Immature natural killer cell (primary cell): ENCODE measurements around the gene DCHS2. TPM values are rescaled to one million over a fixed set of nuclear protein-coding genes. Genes with fewer than 3 reads are reported as not detected.

ENCODE experiments used
- DNase-seq, 3 donors: peaks; one replicate each; pipeline ENCODE4 v3.0.0; 2022; ENCODE audit warnings: mixed read lengths in 1 of 3
- H3K27ac Mint-ChIP-seq, 6 donors: one replicate each; pipeline ENCODE4 v1.8.0; 2020; ENCODE audit warnings: mixed read lengths in 6 of 6, mild to moderate bottlenecking in 5 of 6, inconsistent platforms in 4 of 6, moderate library complexity in 3 of 6
- H3K27me3 Mint-ChIP-seq, 3 donors: one replicate each; pipeline ENCODE4 v1.8.0; 2020 to 2021; ENCODE audit warnings: low read depth in 3 of 3, mild to moderate bottlenecking in 3 of 3, mixed read lengths in 3 of 3, moderate library complexity in 3 of 3, inconsistent platforms in 1 of 3
- H3K36me3 Mint-ChIP-seq, 3 donors: one replicate each; pipeline ENCODE4 v1.8.0; 2020; ENCODE audit warnings: mixed read lengths in 3 of 3, inconsistent platforms in 2 of 3, mild to moderate bottlenecking in 2 of 3
- H3K4me1 Mint-ChIP-seq, 2 donors: one replicate each; pipeline ENCODE4 v1.8.0; 2020; ENCODE audit warnings: inconsistent platforms in 2 of 2, mild to moderate bottlenecking in 2 of 2, mixed read lengths in 2 of 2, moderate library complexity in 1 of 2
- H3K4me3 Mint-ChIP-seq, 5 donors: one replicate each; pipeline ENCODE4 v1.8.0; 2020; ENCODE audit warnings: mild to moderate bottlenecking in 5 of 5, mixed read lengths in 5 of 5, inconsistent platforms in 3 of 5, moderate library complexity in 3 of 5
- H3K9me3 Mint-ChIP-seq, 6 donors: one replicate each; pipeline ENCODE4 v1.8.0; 2020; ENCODE audit warnings: mild to moderate bottlenecking in 6 of 6, mixed read lengths in 6 of 6, inconsistent platforms in 4 of 6, moderate library complexity in 3 of 6
- polyA plus RNA-seq, 3 donors: library from polyadenylated mRNA; unstranded; fragments of 300-500 nt; fragmentation: Illumina TruSeq; gene quantifications; one replicate each; pipeline ENCODE4 v1.2.3, GENCODE V29; 2021

DCHS2 gene
- polyA plus RNA-seq, 3 donors from 2014 or later: not detected

GRCh38 chr4:154366956-154367355, 124.6 kb downstream of the DCHS2 start:
- no peak overlapping the region for H3K27ac Mint-ChIP-seq
- peaks cover 0 to 2% of the 10 kb centered on the region in 2 donors for H3K4me1 Mint-ChIP-seq
- peaks cover 0 to 4% (median 2%) of the 10 kb centered on the region in 3 donors for H3K27me3 Mint-ChIP-seq
- DNase-seq: no peak
- peaks cover 0 to 7% (median 0%) of the 10 kb centered on the region in 6 donors for H3K9me3 Mint-ChIP-seq
- no peaks in the 10 kb centered on the region for H3K36me3 Mint-ChIP-seq
- no peak overlapping the region for H3K4me3 Mint-ChIP-seq

DNA sequence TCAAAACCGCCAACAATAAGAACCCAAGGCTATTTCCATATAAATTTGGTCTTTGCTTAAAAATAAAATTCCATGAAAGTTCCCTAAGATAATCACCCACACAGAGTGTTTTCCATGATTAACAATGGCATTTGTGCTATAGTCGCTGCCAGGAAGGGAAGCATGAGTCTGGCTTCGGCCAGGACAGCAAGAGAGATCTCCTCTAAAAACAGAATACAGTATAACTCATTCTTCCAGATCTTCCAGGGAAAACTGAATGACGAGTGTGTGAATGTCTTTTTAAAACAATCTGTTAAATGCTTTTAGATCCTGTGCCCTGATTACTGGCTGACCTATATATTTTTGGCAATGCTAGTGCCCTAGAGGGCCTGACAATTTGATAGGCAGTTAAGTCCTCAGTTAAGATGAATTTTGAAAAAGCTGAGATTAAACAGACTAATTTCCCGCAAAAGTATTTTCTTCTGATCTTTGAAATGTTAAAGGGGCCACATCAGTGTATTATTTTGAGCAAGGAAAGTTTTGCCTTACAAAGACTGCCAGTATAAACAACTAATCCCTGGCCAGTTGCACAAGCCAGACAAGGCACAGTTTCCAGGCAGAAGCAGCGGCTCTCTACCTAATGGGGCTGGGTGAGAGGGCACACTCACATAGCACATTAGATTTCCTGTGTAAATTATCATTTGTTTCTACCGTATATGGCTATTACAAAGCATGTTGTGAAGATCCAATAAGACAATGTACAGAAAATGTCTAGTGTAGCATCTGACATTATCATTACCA, 127.3 kb downstream of the DCHS2 start:
- Mint-ChIP-seq H3K4me1 (peaks cover 3 to 8% of the 10 kb centered on the region in 2 donors), H3K9me3 (peaks cover 0 to 2% (median 0%) of the 10 kb centered on the region in 6 donors), H3K36me3 (no peaks in the 10 kb centered on the region), H3K4me3 (no peak overlapping the region), H3K27ac (no peak overlapping the region), H3K27me3 (no peaks in the 10 kb centered on the region)
- no peak for DNase-seq

- Mint-ChIP-seq H3K36me3 (no peaks in the 10 kb centered on the region), H3K9me3 (no peaks in the 10 kb centered on the region), H3K4me3 (no peak overlapping the region), H3K4me1 (peaks cover 2 to 8% of the 10 kb centered on the region in 2 donors), H3K27me3 (peaks cover 0 to 2% (median 0%) of the 10 kb centered on the region in 3 donors), H3K27ac (no peak overlapping the region)
- DNase-seq: no peak
Observed at GRCh38 chr4:154361450-154361849, 130.1 kb downstream of the DCHS2 start.

- H3K9me3 Mint-ChIP-seq: no peaks in the 10 kb centered on the region
- H3K27me3 Mint-ChIP-seq: peaks cover 0 to 2% (median 0%) of the 10 kb centered on the region in 3 donors
- no peak overlapping the region for H3K27ac Mint-ChIP-seq
- DNase-seq: no peak
- H3K36me3 Mint-ChIP-seq: no peaks in the 10 kb centered on the region
- H3K4me3 Mint-ChIP-seq: no peak overlapping the region
- peaks cover 2 to 8% of the 10 kb centered on the region in 2 donors for H3K4me1 Mint-ChIP-seq
Observed at GRCh38 chr4:154360491-154360890, 131.1 kb downstream of the DCHS2 start.

- H3K36me3 Mint-ChIP-seq: no peaks in the 10 kb centered on the region
- H3K27me3 Mint-ChIP-seq: peaks cover 3 to 8% (median 6%) of the 10 kb centered on the region in 3 donors
- H3K4me1 Mint-ChIP-seq: no peaks in the 10 kb centered on the region
- DNase-seq: no peak
- no peak overlapping the region for H3K27ac Mint-ChIP-seq
- peaks cover 0 to 1% (median 0%) of the 10 kb centered on the region in 6 donors for H3K9me3 Mint-ChIP-seq
- no peak overlapping the region for H3K4me3 Mint-ChIP-seq
Observed at GRCh38 chr4:154354883-154355282, 136.7 kb downstream of the DCHS2 start.

GRCh38 chr4:154349829-154350228, 141.8 kb downstream of the DCHS2 start:
- no peaks in the 10 kb centered on the region for H3K36me3 Mint-ChIP-seq
- no peaks in the 10 kb centered on the region for H3K4me1 Mint-ChIP-seq
- no peak overlapping the region for H3K27ac Mint-ChIP-seq
- no peak for DNase-seq
- H3K27me3 Mint-ChIP-seq: peaks cover 3 to 6% (median 6%) of the 10 kb centered on the region in 3 donors
- H3K9me3 Mint-ChIP-seq: peaks cover 0 to 1% (median 0%) of the 10 kb centered on the region in 6 donors
- no peak overlapping the region for H3K4me3 Mint-ChIP-seq

DNA sequence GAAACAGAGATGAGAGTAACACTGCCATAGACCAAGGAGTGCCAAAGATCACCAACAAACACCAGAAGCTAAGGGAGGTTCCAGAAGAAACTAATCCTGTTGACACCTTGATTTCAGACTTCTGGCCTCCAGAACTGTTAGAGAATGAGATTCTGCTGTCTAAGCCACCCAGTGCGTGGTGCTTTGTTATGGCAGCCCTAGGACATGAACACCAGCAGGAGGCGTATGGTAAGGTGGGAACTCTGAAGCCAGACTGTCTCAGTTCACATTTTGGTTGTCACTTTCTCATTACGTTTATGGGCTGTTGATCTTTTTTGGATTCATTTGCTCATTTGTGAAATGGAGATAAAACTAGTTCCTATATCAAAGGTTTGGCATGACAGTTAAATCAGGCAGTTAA, 142.9 kb downstream of the DCHS2 start:
- H3K36me3 Mint-ChIP-seq: no peaks in the 10 kb centered on the region
- no peak overlapping the region for H3K4me3 Mint-ChIP-seq
- H3K27me3 Mint-ChIP-seq: peaks cover 3 to 6% (median 3%) of the 10 kb centered on the region in 3 donors
- no peak overlapping the region for H3K27ac Mint-ChIP-seq
- no peak for DNase-seq
- no peaks in the 10 kb centered on the region for H3K9me3 Mint-ChIP-seq
- no peaks in the 10 kb centered on the region for H3K4me1 Mint-ChIP-seq

- H3K36me3 Mint-ChIP-seq: no peaks in the 10 kb centered on the region
- no peak overlapping the region for H3K27ac Mint-ChIP-seq
- no peak for DNase-seq
- no peaks in the 10 kb centered on the region for H3K9me3 Mint-ChIP-seq
- no peaks in the 10 kb centered on the region for H3K27me3 Mint-ChIP-seq
- H3K4me1 Mint-ChIP-seq: no peaks in the 10 kb centered on the region
- H3K4me3 Mint-ChIP-seq: no peak overlapping the region
Observed at GRCh38 chr4:154345359-154345758, 146.2 kb downstream of the DCHS2 start.

DNA sequence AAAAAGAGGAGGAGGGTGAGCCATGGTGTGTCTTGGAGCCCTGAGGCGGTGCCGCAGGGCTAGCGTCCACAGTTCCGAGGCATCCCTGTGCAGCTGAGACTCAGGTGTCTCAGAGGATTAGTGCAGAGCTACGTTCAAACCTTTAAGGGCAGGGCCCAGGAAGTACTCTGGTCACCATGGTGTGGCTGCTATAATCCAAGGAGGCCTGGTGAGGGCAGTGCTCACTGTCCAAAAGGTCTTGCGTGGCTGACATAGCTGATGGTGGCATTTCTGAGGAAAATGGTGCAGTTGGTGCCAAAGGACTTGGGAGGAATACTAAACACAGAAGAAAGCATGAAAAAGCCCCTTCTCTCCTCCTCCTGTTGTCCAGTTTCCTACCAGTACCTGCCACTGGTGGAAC, 146.9 kb downstream of the DCHS2 start:
- Mint-ChIP-seq H3K36me3 (no peaks in the 10 kb centered on the region), H3K9me3 (no peaks in the 10 kb centered on the region), H3K4me1 (no peaks in the 10 kb centered on the region), H3K4me3 (no peak overlapping the region), H3K27ac (no peak overlapping the region), H3K27me3 (no peaks in the 10 kb centered on the region)
- DNase-seq: no peak

GRCh38 chr4:154343651-154344050, 147.9 kb downstream of the DCHS2 start:
- H3K9me3 Mint-ChIP-seq: no peaks in the 10 kb centered on the region
- H3K27ac Mint-ChIP-seq: no peak overlapping the region
- no peak overlapping the region for H3K4me3 Mint-ChIP-seq
- no peaks in the 10 kb centered on the region for H3K36me3 Mint-ChIP-seq
- no peaks in the 10 kb centered on the region for H3K4me1 Mint-ChIP-seq
- H3K27me3 Mint-ChIP-seq: peaks cover 0 to 2% (median 0%) of the 10 kb centered on the region in 3 donors
- DNase-seq: no peak

DNA sequence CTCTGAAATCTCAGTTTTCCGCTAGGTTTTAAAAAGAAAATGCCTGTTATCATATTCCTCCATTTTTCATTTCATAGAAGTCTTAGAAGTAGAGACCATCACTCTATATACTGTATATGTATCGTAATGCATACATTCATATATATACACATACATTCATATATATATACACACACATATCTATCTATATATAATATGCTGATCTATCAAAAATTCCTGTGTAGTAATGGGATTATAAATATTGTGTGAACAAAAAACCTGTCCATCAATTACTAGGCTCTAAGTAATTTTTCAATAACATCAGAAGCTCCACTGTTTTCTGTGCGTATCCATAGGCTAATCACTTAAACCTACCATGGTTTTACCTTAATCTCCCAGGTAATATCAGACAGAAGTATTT, 150.2 kb downstream of the DCHS2 start:
- Mint-ChIP-seq H3K9me3 (no peaks in the 10 kb centered on the region), H3K27ac (no peak overlapping the region), H3K36me3 (no peaks in the 10 kb centered on the region), H3K4me3 (no peak overlapping the region), H3K27me3 (peaks cover 0 to 3% (median 2%) of the 10 kb centered on the region in 3 donors), H3K4me1 (no peaks in the 10 kb centered on the region)
- no peak for DNase-seq

- H3K27ac Mint-ChIP-seq: no peak overlapping the region
- H3K27me3 Mint-ChIP-seq: peaks cover 2 to 10% (median 3%) of the 10 kb centered on the region in 3 donors
- H3K9me3 Mint-ChIP-seq: peaks cover 0 to 3% (median 0%) of the 10 kb centered on the region in 6 donors
- no peak overlapping the region for H3K4me3 Mint-ChIP-seq
- DNase-seq: no peak
- peaks cover 0 to 12% of the 10 kb centered on the region in 2 donors for H3K4me1 Mint-ChIP-seq
- H3K36me3 Mint-ChIP-seq: no peaks in the 10 kb centered on the region
Observed at GRCh38 chr4:154335588-154335987, 156.0 kb downstream of the DCHS2 start.

DNA sequence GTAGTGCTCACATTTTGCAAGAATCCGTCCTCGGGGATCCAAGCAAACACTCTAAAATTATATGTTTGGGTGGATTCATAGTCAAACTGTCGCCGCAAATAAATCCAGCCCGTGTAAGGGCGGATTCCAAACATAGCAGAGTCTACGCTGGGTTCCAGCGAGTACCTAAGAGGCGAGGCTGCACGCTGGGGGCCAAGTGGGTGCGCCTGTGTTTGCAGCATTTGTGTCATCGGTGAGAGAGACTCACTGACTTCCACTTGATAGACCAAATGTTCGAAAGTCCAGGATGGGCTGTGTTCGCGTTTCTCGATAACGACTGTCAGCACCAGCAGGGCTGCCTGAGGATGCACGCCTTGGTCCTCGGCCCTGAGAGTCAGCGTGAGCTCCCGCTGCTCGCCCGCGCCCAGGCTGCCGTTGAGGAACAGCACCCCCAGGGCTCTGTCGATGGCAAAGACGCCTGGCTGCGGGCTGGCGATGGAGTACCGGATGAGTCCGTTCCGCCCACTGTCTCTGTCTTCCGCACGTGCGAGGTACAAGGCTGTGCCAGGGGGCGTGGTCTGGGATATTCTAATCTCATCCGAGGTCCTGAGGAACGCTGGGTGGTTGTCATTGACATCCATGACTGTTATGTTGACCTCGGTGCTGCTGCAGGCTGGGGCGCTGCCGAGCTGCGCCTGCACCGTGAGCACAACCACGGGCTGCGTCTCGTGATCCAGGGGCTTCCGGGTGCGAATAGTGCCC, 158.7 kb downstream of the DCHS2 start:
- peak; percentile 1 to 3 (median 2) for DNase-seq
- Mint-ChIP-seq H3K36me3 (no peaks in the 10 kb centered on the region), H3K27ac (no peak overlapping the region), H3K4me3 (peak overlapping the region; percentile 59 to 75 (median 67)), H3K9me3 (peaks cover 0 to 3% (median under 1%) of the 10 kb centered on the region in 6 donors), H3K4me1 (peaks cover 0 to 12% of the 10 kb centered on the region in 2 donors), H3K27me3 (peaks cover 0 to 10% (median 3%) of the 10 kb centered on the region in 3 donors)

- H3K27me3 Mint-ChIP-seq: peaks cover 0 to 10% (median 1%) of the 10 kb centered on the region in 3 donors
- DNase-seq: no peak
- peaks cover 0 to 12% of the 10 kb centered on the region in 2 donors for H3K4me1 Mint-ChIP-seq
- H3K9me3 Mint-ChIP-seq: peaks cover 0 to 3% (median 2%) of the 10 kb centered on the region in 6 donors
- H3K36me3 Mint-ChIP-seq: no peaks in the 10 kb centered on the region
- no peak overlapping the region for H3K27ac Mint-ChIP-seq
- no peak overlapping the region for H3K4me3 Mint-ChIP-seq
Observed at GRCh38 chr4:154329939-154330338, 161.7 kb downstream of the DCHS2 start.
